ENCODE measurements around the gene DNAH2. TPM values are rescaled to one million over a fixed set of nuclear protein-coding genes. Genes with fewer than 3 reads are reported as not detected.

DNAH2 gene
- total RNA-seq, 1 donor: under 0.01 TPM

DNA sequence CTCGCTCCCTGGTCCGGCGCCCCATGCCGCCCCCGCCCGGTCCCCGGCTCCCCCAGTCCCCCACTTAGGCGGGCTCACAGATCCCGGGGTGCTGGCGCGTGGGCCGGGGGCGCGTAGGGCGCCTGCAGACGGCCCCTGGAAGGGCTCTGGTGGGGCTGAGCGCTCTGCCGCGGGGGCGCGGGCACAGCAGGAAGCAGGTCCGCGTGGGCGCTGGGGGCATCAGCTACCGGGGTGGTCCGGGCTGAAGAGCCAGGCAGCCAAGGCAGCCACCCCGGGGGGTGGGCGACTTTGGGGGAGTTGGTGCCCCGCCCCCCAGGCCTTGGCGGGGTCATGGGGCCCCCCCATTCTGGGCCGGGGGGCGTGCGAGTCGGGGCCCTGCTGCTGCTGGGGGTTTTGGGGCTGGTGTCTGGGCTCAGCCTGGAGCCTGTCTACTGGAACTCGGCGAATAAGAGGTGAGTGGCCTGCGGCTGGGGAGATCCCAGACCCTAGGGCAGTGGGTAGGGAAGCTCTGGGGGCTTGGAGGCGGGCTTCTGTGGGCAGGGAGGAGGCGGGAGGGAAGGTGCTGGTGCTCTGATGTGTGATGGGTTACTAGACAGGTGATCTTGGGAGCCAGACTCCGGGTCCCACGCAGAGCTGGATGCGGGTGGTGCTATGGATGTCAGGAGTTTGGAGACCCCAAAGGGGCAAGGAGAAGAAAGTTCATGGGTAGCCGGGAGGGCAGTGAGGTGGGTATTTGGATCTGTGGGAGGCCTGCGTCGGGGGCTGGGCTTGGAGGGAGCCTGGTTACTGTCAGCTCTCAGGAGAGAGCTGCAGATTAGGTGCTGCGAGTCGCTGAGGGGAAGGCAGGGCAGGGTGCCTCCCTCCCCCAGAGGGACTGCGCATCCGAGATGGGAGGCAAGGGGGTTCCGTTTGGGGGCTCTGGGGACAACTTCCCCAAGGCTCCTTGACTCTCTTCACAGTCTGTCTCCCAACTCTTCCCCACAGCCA is 12.0 kb upstream of the DNAH2 start:
- Histone ChIP-seq H3K4me3 (ENCODE audit: insufficient read depth, low read length) (peak overlapping the region; percentile 59), H3K36me3 (ENCODE audit: insufficient read depth, low read length) (peaks cover 5% of the 10 kb centered on the region), H4K20me1 (ENCODE audit: insufficient read depth, low read length) (no peaks in the 10 kb centered on the region), H3K27me3 (ENCODE audit: insufficient read depth, low read length) (peaks cover 40% of the 10 kb centered on the region), H3K9me3 (ENCODE audit: low read depth, low read length) (no peaks in the 10 kb centered on the region), H3K4me2 (ENCODE audit: insufficient read depth, low read length) (peak overlapping the region; percentile 73), H2AFZ (ENCODE audit: low read length) (no peak overlapping the region), H3K4me1 (ENCODE audit: insufficient read depth, low read length) (peaks cover 11% of the 10 kb centered on the region), H3K79me2 (ENCODE audit: insufficient read depth, low read length) (no peaks in the 10 kb centered on the region), H3K27ac (ENCODE audit: low read depth, low read length) (no peak overlapping the region)
- no peak for DNase-seq (ENCODE audit: insufficient read length, low spot score, missing footprints)
- TF ChIP-seq, protein P1, sequence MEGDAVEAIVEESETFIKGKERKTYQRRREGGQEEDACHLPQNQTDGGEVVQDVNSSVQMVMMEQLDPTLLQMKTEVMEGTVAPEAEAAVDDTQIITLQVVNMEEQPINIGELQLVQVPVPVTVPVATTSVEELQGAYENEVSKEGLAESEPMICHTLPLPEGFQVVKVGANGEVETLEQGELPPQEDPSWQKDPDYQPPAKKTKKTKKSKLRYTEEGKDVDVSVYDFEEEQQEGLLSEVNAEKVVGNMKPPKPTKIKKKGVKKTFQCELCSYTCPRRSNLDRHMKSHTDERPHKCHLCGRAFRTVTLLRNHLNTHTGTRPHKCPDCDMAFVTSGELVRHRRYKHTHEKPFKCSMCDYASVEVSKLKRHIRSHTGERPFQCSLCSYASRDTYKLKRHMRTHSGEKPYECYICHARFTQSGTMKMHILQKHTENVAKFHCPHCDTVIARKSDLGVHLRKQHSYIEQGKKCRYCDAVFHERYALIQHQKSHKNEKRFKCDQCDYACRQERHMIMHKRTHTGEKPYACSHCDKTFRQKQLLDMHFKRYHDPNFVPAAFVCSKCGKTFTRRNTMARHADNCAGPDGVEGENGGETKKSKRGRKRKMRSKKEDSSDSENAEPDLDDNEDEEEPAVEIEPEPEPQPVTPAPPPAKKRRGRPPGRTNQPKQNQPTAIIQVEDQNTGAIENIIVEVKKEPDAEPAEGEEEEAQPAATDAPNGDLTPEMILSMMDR (IDR thresholded peaks at IDR 0.05; ENCODE audit: extremely low read depth, low read depth, low read length): no peak

DNA sequence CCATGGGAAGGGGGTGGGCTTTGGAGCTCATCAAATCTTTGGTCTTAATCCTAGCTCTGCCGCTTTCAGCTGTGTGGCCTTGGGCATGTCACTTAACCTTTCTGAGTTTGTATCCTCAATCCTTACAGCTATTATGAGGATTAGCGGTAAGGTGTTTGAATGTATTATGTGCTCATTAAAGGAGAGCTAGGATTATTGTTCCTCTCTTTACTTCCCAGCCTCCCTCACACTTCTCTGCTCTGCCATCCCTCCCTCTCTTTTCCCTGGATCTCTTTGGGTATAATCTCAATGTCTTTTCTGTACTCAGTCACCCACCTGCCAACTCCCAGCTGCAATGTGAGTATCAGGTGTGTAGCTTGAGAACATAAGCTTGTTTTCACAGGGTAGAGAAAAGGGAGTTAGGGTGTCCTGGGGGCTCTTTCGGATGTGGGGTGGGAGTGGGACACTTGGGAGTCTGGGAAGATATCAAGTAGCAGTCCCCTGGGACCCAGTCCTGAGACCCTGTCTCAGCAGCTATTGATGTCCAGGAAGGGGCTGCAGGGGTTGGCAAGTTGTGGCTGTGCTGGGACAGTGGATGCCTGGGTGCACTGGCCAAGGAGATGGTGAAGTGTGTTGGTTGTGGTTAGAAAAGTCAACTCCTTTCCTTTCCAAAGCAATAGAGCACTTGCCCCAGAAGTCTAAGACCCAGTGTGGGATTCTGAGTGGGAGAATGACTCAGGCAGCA is 10.8 kb upstream of the DNAH2 start:
- Histone ChIP-seq H3K4me3 (ENCODE audit: insufficient read depth, low read length) (no peak overlapping the region), H3K36me3 (ENCODE audit: insufficient read depth, low read length) (peaks cover 5% of the 10 kb centered on the region), H3K27ac (ENCODE audit: low read depth, low read length) (no peak overlapping the region), H2AFZ (ENCODE audit: low read length) (no peak overlapping the region), H3K4me2 (ENCODE audit: insufficient read depth, low read length) (no peak overlapping the region), H3K9me3 (ENCODE audit: low read depth, low read length) (no peaks in the 10 kb centered on the region), H3K27me3 (ENCODE audit: insufficient read depth, low read length) (peaks cover 47% of the 10 kb centered on the region), H4K20me1 (ENCODE audit: insufficient read depth, low read length) (no peaks in the 10 kb centered on the region), H3K79me2 (ENCODE audit: insufficient read depth, low read length) (no peaks in the 10 kb centered on the region), H3K4me1 (ENCODE audit: insufficient read depth, low read length) (peaks cover 11% of the 10 kb centered on the region)
- TF ChIP-seq, protein P1 (IDR thresholded peaks at IDR 0.05; ENCODE audit: extremely low read depth, low read depth, low read length): no peak
- no peak for DNase-seq (ENCODE audit: insufficient read length, low spot score, missing footprints)

DNA sequence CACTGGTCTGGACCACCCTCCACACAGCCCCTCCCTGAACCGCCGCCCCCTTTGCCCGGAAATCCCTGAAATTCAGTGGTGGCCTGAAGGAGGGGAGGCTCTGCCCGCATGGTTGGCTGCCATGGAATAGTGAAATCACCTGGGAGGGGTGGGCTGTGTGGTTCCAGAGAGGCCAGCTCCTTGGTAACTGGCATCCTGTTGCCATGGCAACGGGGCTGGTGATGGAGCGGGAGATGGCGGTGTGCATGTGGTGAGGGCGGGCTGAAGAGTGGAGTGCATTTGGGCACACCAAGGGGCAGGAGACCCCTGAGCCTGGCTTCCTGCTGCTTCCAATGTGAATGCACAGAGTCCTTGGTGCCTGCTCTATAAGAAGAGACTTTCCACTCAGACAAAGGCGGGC is 10.1 kb upstream of the DNAH2 start:
- no peak overlapping the region for H3K4me3 ChIP-seq (ENCODE audit: insufficient read depth, low read length)
- no peaks in the 10 kb centered on the region for H3K79me2 ChIP-seq (ENCODE audit: insufficient read depth, low read length)
- TF ChIP-seq, protein P1 (IDR thresholded peaks at IDR 0.05; ENCODE audit: extremely low read depth, low read depth, low read length): no peak
- no peak overlapping the region for H3K4me2 ChIP-seq (ENCODE audit: insufficient read depth, low read length)
- H2AFZ ChIP-seq (ENCODE audit: low read length): no peak overlapping the region
- peaks cover 3% of the 10 kb centered on the region for H3K36me3 ChIP-seq (ENCODE audit: insufficient read depth, low read length)
- H3K9me3 ChIP-seq (ENCODE audit: low read depth, low read length): no peaks in the 10 kb centered on the region
- H3K27me3 ChIP-seq (ENCODE audit: insufficient read depth, low read length): peaks cover 53% of the 10 kb centered on the region
- no peak for DNase-seq (ENCODE audit: insufficient read length, low spot score, missing footprints)
- H3K27ac ChIP-seq (ENCODE audit: low read depth, low read length): no peak overlapping the region
- H4K20me1 ChIP-seq (ENCODE audit: insufficient read depth, low read length): no peaks in the 10 kb centered on the region
- peaks cover 11% of the 10 kb centered on the region for H3K4me1 ChIP-seq (ENCODE audit: insufficient read depth, low read length)

All from osteoblast (primary cell).